Mesenchymal stem cell (in vitro differentiated cells and primary cell): ENCODE measurements around the gene KANK4.

ENCODE experiments used
- DNase-seq: peaks from one replicate; pipeline ENCODE4 v3.0.0-alpha.2; 2013
- H2AFZ ChIP-seq: one replicate; pipeline ENCODE4 v1.6.1; 2013; ENCODE audit warnings: low read depth, mild to moderate bottlenecking, control low read depth, inconsistent platforms, low read length, moderate library complexity
- H2AK5ac ChIP-seq: 2 replicates; pipeline ENCODE4 v1.6.1; 2013; ENCODE audit warnings: low read length, moderate library complexity, mild to moderate bottlenecking, inconsistent platforms; ENCODE audit not compliant: severe bottlenecking
- H2BK120ac ChIP-seq: one replicate; pipeline ENCODE4 v1.6.1; 2013; ENCODE audit warnings: low read depth, mild to moderate bottlenecking, inconsistent platforms, low read length, moderate library complexity
- H2BK12ac ChIP-seq, 2 experiments: one replicate each; pipeline ENCODE4 v1.6.1; 2013; ENCODE audit warnings: inconsistent platforms in 2 of 2, low read length in 2 of 2, mild to moderate bottlenecking in 2 of 2, moderate library complexity in 2 of 2, control low read depth in 1 of 2
- H2BK15ac ChIP-seq: one replicate; pipeline ENCODE4 v1.6.1; 2013; ENCODE audit warnings: mild to moderate bottlenecking, low read depth, inconsistent platforms; ENCODE audit not compliant: poor library complexity, severe bottlenecking
- H2BK5ac ChIP-seq: 2 replicates; pipeline ENCODE4 v1.6.1; 2013; ENCODE audit warnings: low read depth, mild to moderate bottlenecking, low read length, control low read depth, inconsistent platforms; ENCODE audit not compliant: poor library complexity, severe bottlenecking
- H3K14ac ChIP-seq, 2 experiments: one replicate each; pipeline ENCODE4 v1.6.1; 2013; ENCODE audit warnings: inconsistent platforms in 2 of 2, low read length in 2 of 2, control low read depth in 1 of 2, mild to moderate bottlenecking in 1 of 2, moderate library complexity in 1 of 2
- H3K18ac ChIP-seq, 2 experiments: one replicate each; pipeline ENCODE4 v1.6.1; 2013; ENCODE audit warnings: inconsistent platforms in 2 of 2, low read length in 2 of 2, control low read depth in 1 of 2, low read depth in 1 of 2, mild to moderate bottlenecking in 1 of 2
- H3K23ac ChIP-seq, 2 experiments: one replicate each; pipeline ENCODE4 v1.6.1; 2013; ENCODE audit warnings: inconsistent platforms in 2 of 2, low read length in 2 of 2, mild to moderate bottlenecking in 2 of 2, moderate library complexity in 2 of 2, control low read depth in 1 of 2
- H3K27ac ChIP-seq: 2 replicates; pipeline ENCODE4 v1.5.1; 2013; ENCODE audit warnings: mild to moderate bottlenecking, moderate library complexity, low read length, control low read depth, inconsistent platforms; ENCODE audit not compliant: poor library complexity, severe bottlenecking
- H3K27me3 ChIP-seq, 2 experiments: 2 replicates each; pipeline versions ENCODE4 v1.6.1 to v1.7.0; 2013; ENCODE audit warnings: low read length in 2 of 2, mild to moderate bottlenecking in 2 of 2, moderate library complexity in 2 of 2, control low read depth in 1 of 2, inconsistent platforms in 1 of 2; ENCODE audit not compliant: control insufficient read depth in 1 of 2, insufficient read depth in 1 of 2
- H3K36me3 ChIP-seq, 2 experiments: 2 replicates each; pipeline versions ENCODE4 v1.6.1 to v1.7.0; 2013; ENCODE audit warnings: low read length in 2 of 2, control low read depth in 1 of 2, inconsistent platforms in 1 of 2, low read depth in 1 of 2, mild to moderate bottlenecking in 1 of 2; ENCODE audit not compliant: insufficient read depth in 2 of 2, control insufficient read depth in 1 of 2
- H3K4ac ChIP-seq, 2 experiments: one replicate each; pipeline ENCODE4 v1.6.1; 2013; ENCODE audit warnings: inconsistent platforms in 2 of 2, low read length in 2 of 2, mild to moderate bottlenecking in 2 of 2, moderate library complexity in 2 of 2, control low read depth in 1 of 2, low read depth in 1 of 2
- H3K4me1 ChIP-seq: 2 replicates; pipeline ENCODE4 v1.6.1; 2013; ENCODE audit warnings: low read depth, low read length, control low read depth; ENCODE audit not compliant: control insufficient read depth, insufficient read depth
- H3K4me2 ChIP-seq: 2 replicates; pipeline ENCODE4 v1.6.1; 2013; ENCODE audit warnings: low read length, mild to moderate bottlenecking, inconsistent platforms; ENCODE audit not compliant: poor library complexity, severe bottlenecking
- H3K4me3 ChIP-seq, 2 experiments: 2 replicates each; pipeline versions ENCODE4 v1.5.1 to v1.7.0; 2013; ENCODE audit warnings: low read length in 2 of 2, mild to moderate bottlenecking in 2 of 2, control low read depth in 1 of 2, low read depth in 1 of 2; ENCODE audit not compliant: insufficient read depth in 1 of 2
- H3K79me1 ChIP-seq: replicated peaks from 2 replicates; pipeline ENCODE4 v1.6.1; 2013; ENCODE audit warnings: mild to moderate bottlenecking, control low read depth, low read length, inconsistent platforms; ENCODE audit not compliant: poor library complexity, severe bottlenecking
- H3K9ac ChIP-seq: 2 replicates; pipeline ENCODE4 v1.7.0; 2013; ENCODE audit warnings: mild to moderate bottlenecking, low read length, moderate library complexity
- H3K9me3 ChIP-seq: 2 replicates; pipeline ENCODE4 v1.7.0; 2013; ENCODE audit warnings: mild to moderate bottlenecking, low read length; ENCODE audit not compliant: control insufficient read depth
- H4K8ac ChIP-seq: one replicate; pipeline ENCODE4 v1.6.1; 2013; ENCODE audit warnings: inconsistent platforms, mild to moderate bottlenecking, low read length, moderate library complexity
- H4K91ac ChIP-seq: one replicate; pipeline ENCODE4 v1.6.1; 2013; ENCODE audit warnings: mild to moderate bottlenecking, low read length, inconsistent platforms
- WGBS: methylation state at CpG from one replicate; pipeline ENCODE4 v1.1.7; 2013; ENCODE audit warnings: mixed read lengths; 5-methylcytosine and 5-hydroxymethylcytosine counted together

KANK4 gene

DNA sequence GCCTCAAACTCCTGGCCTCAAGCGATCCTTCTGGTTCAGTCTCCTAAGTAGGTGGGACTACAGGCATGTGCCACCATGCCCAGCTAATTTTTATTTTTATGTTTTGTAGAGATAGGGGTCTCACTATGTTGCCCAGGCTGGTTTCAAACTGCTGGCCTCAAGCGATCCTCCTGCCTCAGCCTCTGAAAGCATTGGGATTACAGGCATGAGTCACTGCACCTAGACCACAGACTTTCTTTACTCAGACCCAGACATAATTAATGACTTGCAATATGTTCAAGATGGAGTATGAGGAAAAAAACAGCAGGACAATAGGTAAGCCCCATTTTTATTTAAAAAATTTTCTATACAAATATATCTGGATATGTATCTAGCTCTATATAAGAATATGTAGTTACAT lies 13.2 kb downstream of the KANK4 start:
- no peak overlapping the region for H2BK5ac ChIP-seq
- H3K4ac ChIP-seq: no peak overlapping the region
- no peak overlapping the region for H4K91ac ChIP-seq
- no peak overlapping the region for H2BK15ac ChIP-seq
- WGBS: 92% methylated on average over 1 of the region's 2 CpGs
- no peaks in the 10 kb centered on the region for H3K36me3 ChIP-seq
- peaks cover 4% of the 10 kb centered on the region for H3K4me1 ChIP-seq
- H2BK12ac ChIP-seq: no peak overlapping the region
- no peak overlapping the region for H2AFZ ChIP-seq
- no peaks in the 10 kb centered on the region for H3K79me1 ChIP-seq
- H2BK120ac ChIP-seq: no peak overlapping the region
- no peaks in the 10 kb centered on the region for H3K9me3 ChIP-seq
- no peak overlapping the region for H2AK5ac ChIP-seq
- H3K27me3 ChIP-seq: peaks cover 60 to 63% of the 10 kb centered on the region in 2 experiments
- no peak overlapping the region for H3K9ac ChIP-seq
- no peak overlapping the region for H3K4me2 ChIP-seq
- no peak overlapping the region for H3K18ac ChIP-seq
- no peak overlapping the region for H3K4me3 ChIP-seq
- no peak for DNase-seq
- H4K8ac ChIP-seq: no peak overlapping the region
- no peak overlapping the region for H3K14ac ChIP-seq
- no peak overlapping the region for H3K23ac ChIP-seq
- H3K27ac ChIP-seq: no peak overlapping the region

DNA sequence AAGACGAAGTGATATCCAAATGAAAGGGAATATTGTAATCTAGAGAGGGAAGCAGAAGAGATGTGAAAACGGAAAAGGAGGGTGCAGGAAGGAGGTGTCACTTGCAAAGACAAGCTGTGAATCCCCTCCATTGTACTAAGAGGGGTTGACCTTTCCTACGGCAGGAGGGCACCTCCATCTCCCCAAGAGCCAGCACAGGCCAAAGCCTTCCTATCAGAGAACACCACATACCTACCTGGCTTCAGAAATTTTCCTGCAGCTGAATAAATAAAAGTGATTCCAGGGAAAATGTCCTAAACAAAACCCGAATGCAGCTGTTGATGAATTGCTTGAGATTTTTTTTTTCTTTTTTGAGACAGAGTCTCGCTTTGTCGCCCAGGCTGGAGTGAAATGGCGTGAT lies 14.3 kb downstream of the KANK4 start:
- H3K27me3 ChIP-seq: peaks cover 58 to 60% of the 10 kb centered on the region in 2 experiments
- WGBS: 90% methylated on average over 5 of the region's 7 CpGs

DNA sequence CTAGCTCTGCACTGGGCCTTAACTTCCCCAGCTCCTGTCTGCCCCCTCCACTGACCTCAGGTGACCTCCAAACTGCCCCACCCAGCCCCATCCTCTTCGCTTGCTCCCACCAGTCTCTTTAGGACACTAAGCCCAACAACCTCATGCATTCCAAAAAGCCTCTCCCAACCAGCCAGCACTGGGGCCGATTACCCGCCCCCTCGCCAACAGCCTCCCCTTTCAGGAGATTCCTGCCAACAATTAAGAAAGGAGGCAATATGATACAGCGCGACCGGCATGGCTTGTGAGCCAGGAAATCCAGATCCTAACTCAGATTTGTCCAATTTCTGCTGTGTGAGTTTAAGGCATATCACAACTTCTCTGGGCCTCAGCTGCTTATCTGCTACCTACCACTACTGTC lies 14.7 kb downstream of the KANK4 start:
- DNase-seq: no peak
- Histone ChIP-seq H2BK120ac (no peak overlapping the region), H2AK5ac (no peak overlapping the region), H3K14ac (no peak overlapping the region), H3K9ac (no peak overlapping the region), H2BK12ac (no peak overlapping the region), H3K4me3 (no peak overlapping the region), H3K79me1 (no peaks in the 10 kb centered on the region), H4K8ac (no peak overlapping the region), H3K4ac (no peak overlapping the region), H3K27me3 (peaks cover 55 to 60% of the 10 kb centered on the region in 2 experiments), H2AFZ (no peak overlapping the region), H4K91ac (no peak overlapping the region), H3K9me3 (no peaks in the 10 kb centered on the region), H3K4me1 (peaks cover 5% of the 10 kb centered on the region), H3K36me3 (no peaks in the 10 kb centered on the region), H2BK5ac (no peak overlapping the region), H3K18ac (no peak overlapping the region), H3K27ac (no peak overlapping the region), H3K23ac (no peak overlapping the region), H3K4me2 (no peak overlapping the region), H2BK15ac (no peak overlapping the region)
- WGBS: 94% methylated on average over 7 of the region's 7 CpGs

More for the DNA sequence above, 14.3 kb downstream of the KANK4 start:
- no peak overlapping the region for H3K9ac ChIP-seq
- no peak overlapping the region for H2AK5ac ChIP-seq
- no peak overlapping the region for H2BK5ac ChIP-seq
- H4K91ac ChIP-seq: no peak overlapping the region
- no peak overlapping the region for H3K4ac ChIP-seq
- H3K18ac ChIP-seq: no peak overlapping the region
- no peak for DNase-seq
- no peaks in the 10 kb centered on the region for H3K9me3 ChIP-seq
- no peak overlapping the region for H3K4me3 ChIP-seq
- no peak overlapping the region for H3K23ac ChIP-seq
- no peak overlapping the region for H2AFZ ChIP-seq
- H3K4me1 ChIP-seq: peaks cover 3% of the 10 kb centered on the region
- H2BK12ac ChIP-seq: no peak overlapping the region
- H3K27ac ChIP-seq: no peak overlapping the region
- H3K14ac ChIP-seq: no peak overlapping the region
- H2BK120ac ChIP-seq: no peak overlapping the region
- H2BK15ac ChIP-seq: no peak overlapping the region
- no peaks in the 10 kb centered on the region for H3K36me3 ChIP-seq
- no peak overlapping the region for H4K8ac ChIP-seq
- H3K79me1 ChIP-seq: no peaks in the 10 kb centered on the region
- H3K4me2 ChIP-seq: no peak overlapping the region

DNA sequence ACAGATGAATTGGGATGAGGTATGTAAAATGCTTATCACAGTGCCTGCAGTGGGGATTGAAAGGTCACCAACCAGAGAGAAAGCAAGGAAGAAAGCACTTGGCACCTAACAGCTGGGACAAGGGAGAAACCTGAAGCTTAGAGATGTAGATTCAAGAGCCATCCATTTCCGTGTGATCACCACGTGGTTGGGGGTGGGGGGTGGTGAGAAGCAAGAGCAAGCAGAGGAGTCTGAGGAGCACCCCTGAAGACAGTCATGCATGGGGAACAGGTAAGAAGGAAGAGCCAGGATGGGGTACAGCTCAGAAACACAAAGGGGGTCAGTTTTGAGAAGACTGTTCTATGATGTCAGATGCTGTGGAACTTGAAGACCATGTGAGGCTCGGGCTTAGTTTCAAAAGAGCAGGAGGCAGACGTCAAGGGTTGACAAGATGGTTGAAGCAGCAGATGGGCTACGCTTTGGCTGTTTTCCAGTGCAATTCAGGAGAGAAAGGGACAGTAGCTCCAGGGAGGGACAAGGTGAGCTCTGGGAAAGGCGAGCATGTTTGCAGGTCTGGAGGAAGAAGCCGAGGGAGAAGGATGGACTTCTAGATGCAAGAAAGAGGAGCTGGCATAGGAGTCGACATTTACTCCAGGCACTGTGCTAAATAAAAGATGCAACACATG lies 17.4 kb downstream of the KANK4 start:
- Histone ChIP-seq H3K9ac (no peak overlapping the region), H2BK5ac (no peak overlapping the region), H3K4me1 (peaks cover 3% of the 10 kb centered on the region), H2AK5ac (no peak overlapping the region), H2BK12ac (no peak overlapping the region), H2BK120ac (no peak overlapping the region), H3K79me1 (no peaks in the 10 kb centered on the region), H3K4me2 (no peak overlapping the region), H3K9me3 (no peaks in the 10 kb centered on the region), H2BK15ac (no peak overlapping the region), H3K14ac (no peak overlapping the region), H4K91ac (no peak overlapping the region), H3K18ac (no peak overlapping the region), H4K8ac (no peak overlapping the region), H3K4ac (no peak overlapping the region), H3K36me3 (no peaks in the 10 kb centered on the region), H2AFZ (no peak overlapping the region), H3K23ac (no peak overlapping the region), H3K27ac (no peak overlapping the region), H3K27me3 (peaks cover 43 to 58% of the 10 kb centered on the region in 2 experiments), H3K4me3 (no peak overlapping the region)
- WGBS: 56% methylated on average over 6 of the region's 8 CpGs
- DNase-seq: no peak
